Measurements from ENCODE around the gene BRINP2.
"Not testable (repeated sequence)": the region's sequence is repeated elsewhere in the genome, so short reads cannot be mapped to it uniquely, and the experiment has no call there.

Gene BRINP2

GRCh38 chr1:177315261-177315660, 144.5 kb downstream of the BRINP2 start:
- Histone ChIP-seq H3K27ac (no peak overlapping the region), H3K36me3 (no peaks in the 10 kb centered on the region), H3K4me1 (ENCODE audit: control insufficient read depth in 1 of 2, insufficient read depth in 1 of 2, low read depth in 1 of 2, low read length in 1 of 2) (no peaks in the 10 kb centered on the region), H3K27me3 (no peaks in the 10 kb centered on the region), H3K4me3 (ENCODE audit: low read depth in 1 of 2, low read length in 1 of 2) (no peak overlapping the region), H3K9me3 (no peaks in the 10 kb centered on the region)
- no peak for TF ChIP-seq CTCF (IDR thresholded peaks at IDR 0.05)

- Histone ChIP-seq H3K9me3 (no peaks in the 10 kb centered on the region), H3K27ac (no peak overlapping the region), H3K36me3 (no peaks in the 10 kb centered on the region), H3K4me3 (ENCODE audit: low read depth in 1 of 2, low read length in 1 of 2) (no peak overlapping the region), H3K4me1 (ENCODE audit: control insufficient read depth in 1 of 2, insufficient read depth in 1 of 2, low read depth in 1 of 2, low read length in 1 of 2) (no peaks in the 10 kb centered on the region), H3K27me3 (no peaks in the 10 kb centered on the region)
- TF ChIP-seq CTCF (IDR thresholded peaks at IDR 0.05), result no peak
Observed at GRCh38 chr1:177315761-177316160, 145.0 kb downstream of the BRINP2 start.

GRCh38 chr1:177321434-177321833, 150.7 kb downstream of the BRINP2 start:
- not testable (repeated sequence) for H3K36me3 ChIP-seq; H3K4me1 ChIP-seq (ENCODE audit: control insufficient read depth in 1 of 2, insufficient read depth in 1 of 2, low read depth in 1 of 2, low read length in 1 of 2); H3K9me3 ChIP-seq; H3K27ac ChIP-seq; H3K27me3 ChIP-seq; H3K4me3 ChIP-seq (ENCODE audit: low read depth in 1 of 2, low read length in 1 of 2)

GRCh38 chr1:177328251-177328650, 157.5 kb downstream of the BRINP2 start:
- Histone ChIP-seq H3K27me3 (no peaks in the 10 kb centered on the region), H3K9me3 (no peaks in the 10 kb centered on the region), H3K27ac (no peak overlapping the region), H3K4me1 (ENCODE audit: control insufficient read depth in 1 of 2, insufficient read depth in 1 of 2, low read depth in 1 of 2, low read length in 1 of 2) (no peaks in the 10 kb centered on the region), H3K36me3 (no peaks in the 10 kb centered on the region), H3K4me3 (ENCODE audit: low read depth in 1 of 2, low read length in 1 of 2) (no peak overlapping the region)
- TF ChIP-seq CTCF (IDR thresholded peaks at IDR 0.05), result no peak

GRCh38 chr1:177329871-177330270, 159.1 kb downstream of the BRINP2 start:
- Histone ChIP-seq H3K27me3 (no peaks in the 10 kb centered on the region), H3K36me3 (no peaks in the 10 kb centered on the region), H3K4me3 (ENCODE audit: low read depth in 1 of 2, low read length in 1 of 2) (no peak overlapping the region), H3K9me3 (no peaks in the 10 kb centered on the region), H3K27ac (no peak overlapping the region), H3K4me1 (ENCODE audit: control insufficient read depth in 1 of 2, insufficient read depth in 1 of 2, low read depth in 1 of 2, low read length in 1 of 2) (no peaks in the 10 kb centered on the region)
- TF ChIP-seq CTCF (IDR thresholded peaks at IDR 0.05), result no peak
